DOHH2 (cell line): ENCODE data around the gene NPHP3.

ENCODE experiments used
- CTCF ChIP-seq: fragments of 200-600 bp; sonication (generic); IDR thresholded peaks from one replicate; pipeline ENCODE4 v1.5.1; 2014; ENCODE audit warnings: antibody characterized with exemption, mild to moderate bottlenecking, low read depth, low read length; ENCODE audit not compliant: poor library complexity, severe bottlenecking
- EZH2phosphoT487 ChIP-seq: fragments of 200-600 bp; sonication (generic); IDR thresholded peaks from 2 replicates; pipeline ENCODE4 v1.6.1; 2017; ENCODE audit warnings: borderline replicate concordance, mild to moderate bottlenecking, antibody characterized with exemption, low read length, moderate library complexity, mixed read lengths

DNA sequence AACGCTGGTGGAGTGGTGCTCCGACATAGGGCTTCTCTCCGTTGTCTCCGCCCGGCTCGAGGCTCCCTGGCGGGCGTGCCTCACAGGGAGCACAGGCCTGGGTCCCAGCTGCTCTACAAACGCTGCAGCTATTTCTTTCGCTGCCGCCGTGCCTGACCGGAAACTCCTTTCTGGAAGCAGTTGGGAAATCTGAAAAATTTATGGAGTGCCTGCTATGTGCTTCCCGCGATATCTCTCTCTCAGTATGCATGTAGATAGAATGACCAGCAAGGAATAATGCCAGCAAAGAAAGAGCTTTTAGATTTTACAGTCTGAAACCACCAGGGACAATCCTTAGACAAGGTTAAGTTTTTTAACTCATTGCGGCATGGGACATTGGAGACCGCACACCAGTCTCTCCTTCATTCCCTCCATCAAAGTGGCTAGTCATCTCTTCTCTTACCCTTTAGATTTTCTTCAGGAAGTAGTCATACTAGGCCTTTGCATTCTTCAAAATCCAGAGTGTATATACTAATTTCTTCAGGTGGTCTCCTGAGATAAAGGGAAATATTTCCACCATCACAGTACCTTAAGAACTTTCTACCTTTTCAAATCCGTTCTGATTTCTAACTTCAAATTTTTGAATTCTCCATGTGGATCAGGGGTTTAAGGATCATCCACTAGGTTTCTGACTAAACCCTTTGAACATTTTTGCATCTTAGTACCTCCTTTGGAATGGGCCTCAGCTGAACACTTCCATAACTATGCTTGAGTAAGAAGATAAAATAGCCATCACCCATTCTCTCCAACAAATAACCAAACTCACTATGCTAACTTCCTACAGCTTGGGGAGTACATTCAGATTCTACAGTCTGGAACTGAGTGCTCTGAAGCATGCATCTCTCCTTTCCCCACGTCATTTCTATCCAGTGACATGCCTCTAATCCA, 1.1 kb upstream of the NPHP3 start:
- TF ChIP-seq CTCF (no peak), EZH2phosphoT487 (no peak)
